Nephron progenitor cell (in vitro differentiated cells): ENCODE measurements around the gene HEPN1.
A peak's percentile ranks its signal among the peaks of the same experiment; 100 is the strongest.

Experiments
- DNase-seq: peaks from one replicate; pipeline ENCODE4 v3.0.0; 2021
- H3K27ac Mint-ChIP-seq: 2 replicates; pipeline ENCODE4 v1.8.0; 2021; ENCODE audit warnings: mild to moderate bottlenecking, moderate library complexity, mixed read lengths
- H3K27me3 Mint-ChIP-seq: 2 replicates; pipeline ENCODE4 v1.8.0; 2021; ENCODE audit warnings: mild to moderate bottlenecking, low read depth, mixed read lengths; ENCODE audit not compliant: poor library complexity
- H3K36me3 Mint-ChIP-seq: 2 replicates; pipeline ENCODE4 v1.8.0; 2021; ENCODE audit warnings: low read depth, mixed read lengths
- H3K4me1 Mint-ChIP-seq: 2 replicates; pipeline ENCODE4 v1.8.0; 2021; ENCODE audit warnings: mixed read lengths
- H3K4me3 Mint-ChIP-seq: 2 replicates; pipeline ENCODE4 v1.8.0; 2021; ENCODE audit warnings: mild to moderate bottlenecking, moderate library complexity, mixed read lengths
- H3K9me3 Mint-ChIP-seq: 2 replicates; pipeline ENCODE4 v1.8.0; 2021; ENCODE audit warnings: mild to moderate bottlenecking, moderate library complexity, mixed read lengths
- CTCF ChIP-seq: fragments of 200-600 bp; sonication (generic); IDR thresholded peaks from 2 replicates; pipeline ENCODE4 v1.5.0; 2021; ENCODE audit warnings: antibody characterized with exemption

Gene HEPN1

DNA sequence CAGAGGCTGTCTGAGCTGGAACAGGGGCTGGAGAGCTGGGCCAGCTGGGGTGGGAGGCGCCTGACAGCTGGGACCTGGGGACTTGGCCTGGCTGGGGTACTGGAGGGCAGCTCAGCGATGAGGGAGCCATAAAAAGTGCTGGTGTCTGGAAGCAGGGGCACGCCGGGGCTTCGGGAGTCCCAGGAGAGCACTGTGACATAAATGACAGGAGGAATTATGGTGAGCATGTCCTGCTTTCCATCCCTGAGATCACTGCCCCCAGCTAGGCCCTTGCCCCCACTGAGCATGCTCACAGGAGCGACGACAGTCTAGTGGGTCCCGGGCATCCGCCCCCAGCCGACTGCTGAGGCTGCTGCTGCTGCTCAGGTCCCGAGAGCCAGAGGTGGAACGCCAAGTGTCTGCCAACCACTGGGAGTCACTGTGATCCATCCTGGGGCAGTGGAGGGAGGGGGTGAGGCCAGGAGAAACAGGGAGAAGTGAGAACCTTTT lies 27.6 kb upstream of the HEPN1 start:
- Mint-ChIP-seq H3K4me3 (no peak overlapping the region), H3K36me3 (no peaks in the 10 kb centered on the region), H3K4me1 (peaks cover 51% of the 10 kb centered on the region), H3K27ac (no peak overlapping the region), H3K9me3 (no peaks in the 10 kb centered on the region), H3K27me3 (peaks cover 35% of the 10 kb centered on the region)
- TF ChIP-seq CTCF, result no peak
- peak; percentile 70 for DNase-seq

GRCh38 chr11:124892146-124892545 lies 26.9 kb upstream of the HEPN1 start:
- H3K4me1 Mint-ChIP-seq, result peaks cover 52% of the 10 kb centered on the region
- DNase-seq, result no peak
- peaks cover 29% of the 10 kb centered on the region for H3K27me3 Mint-ChIP-seq
- no peak overlapping the region for H3K27ac Mint-ChIP-seq
- no peaks in the 10 kb centered on the region for H3K36me3 Mint-ChIP-seq
- H3K4me3 Mint-ChIP-seq, result no peak overlapping the region
- no peak for TF ChIP-seq CTCF
- H3K9me3 Mint-ChIP-seq, result no peaks in the 10 kb centered on the region

GRCh38 chr11:124892750-124893454 lies 26.1 kb upstream of the HEPN1 start:
- Mint-ChIP-seq H3K4me3 (no peak overlapping the region), H3K9me3 (no peaks in the 10 kb centered on the region), H3K36me3 (no peaks in the 10 kb centered on the region), H3K27me3 (peaks cover 23% of the 10 kb centered on the region), H3K4me1 (peaks cover 58% of the 10 kb centered on the region), H3K27ac (no peak overlapping the region)
- TF ChIP-seq CTCF, result no peak
- no peak for DNase-seq

DNA sequence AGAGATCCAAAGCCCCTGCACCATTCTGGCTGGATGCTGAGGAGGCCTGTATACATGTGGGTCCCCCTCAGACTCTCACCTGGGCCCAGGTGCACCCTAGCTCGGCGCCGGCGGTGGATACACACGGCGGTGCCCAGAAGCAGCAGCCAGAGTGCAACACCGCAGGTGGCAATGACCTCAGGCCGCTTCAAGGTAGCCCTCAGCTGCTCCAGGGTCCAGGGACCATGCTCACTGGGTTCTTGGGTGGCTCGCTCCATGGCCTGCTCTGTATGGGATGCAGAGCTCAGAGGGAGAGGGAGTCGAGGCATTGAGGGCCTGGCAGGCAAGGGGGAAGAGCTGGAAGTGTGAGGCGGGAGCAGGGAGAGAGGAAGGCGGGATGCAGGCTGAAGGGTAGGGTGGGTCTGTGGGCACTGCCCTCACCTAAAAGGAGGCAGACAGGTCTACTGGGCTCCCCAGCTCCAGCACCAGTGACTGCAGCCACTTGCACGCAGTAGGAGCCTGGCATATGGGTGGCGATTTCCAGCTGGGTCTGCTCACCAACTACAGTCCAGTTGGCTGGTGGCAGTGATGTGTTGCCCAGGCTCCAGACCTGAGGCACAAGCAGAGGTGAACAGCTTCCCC lies 25.2 kb upstream of the HEPN1 start:
- H3K27ac Mint-ChIP-seq, result no peak overlapping the region
- peaks cover 18% of the 10 kb centered on the region for H3K27me3 Mint-ChIP-seq
- TF ChIP-seq CTCF, result no peak
- peaks cover 59% of the 10 kb centered on the region for H3K4me1 Mint-ChIP-seq
- no peaks in the 10 kb centered on the region for H3K36me3 Mint-ChIP-seq
- no peaks in the 10 kb centered on the region for H3K9me3 Mint-ChIP-seq
- no peak overlapping the region for H3K4me3 Mint-ChIP-seq
- no peak for DNase-seq

GRCh38 chr11:124894606-124895430 lies 24.2 kb upstream of the HEPN1 start:
- Mint-ChIP-seq H3K27ac (peak overlapping the region; percentile 82), H3K4me1 (peaks cover 61% of the 10 kb centered on the region), H3K27me3 (peaks cover 16% of the 10 kb centered on the region), H3K36me3 (no peaks in the 10 kb centered on the region), H3K4me3 (no peak overlapping the region), H3K9me3 (no peaks in the 10 kb centered on the region)
- DNase-seq, result no peak
- no peak for TF ChIP-seq CTCF
